GDM1 (cell line): ENCODE data around the gene TSPAN14.
A peak's percentile ranks its signal among the peaks of the same experiment; 100 is the strongest.
"Not testable (repeated sequence)": the region's sequence is repeated elsewhere in the genome, so short reads cannot be mapped to it uniquely, and the experiment has no call there.

Experiments
- DNase-seq: peaks from one replicate; lab custom pipeline; 2025; lab: John Stamatoyannopoulos, UW

Gene TSPAN14

DNA sequence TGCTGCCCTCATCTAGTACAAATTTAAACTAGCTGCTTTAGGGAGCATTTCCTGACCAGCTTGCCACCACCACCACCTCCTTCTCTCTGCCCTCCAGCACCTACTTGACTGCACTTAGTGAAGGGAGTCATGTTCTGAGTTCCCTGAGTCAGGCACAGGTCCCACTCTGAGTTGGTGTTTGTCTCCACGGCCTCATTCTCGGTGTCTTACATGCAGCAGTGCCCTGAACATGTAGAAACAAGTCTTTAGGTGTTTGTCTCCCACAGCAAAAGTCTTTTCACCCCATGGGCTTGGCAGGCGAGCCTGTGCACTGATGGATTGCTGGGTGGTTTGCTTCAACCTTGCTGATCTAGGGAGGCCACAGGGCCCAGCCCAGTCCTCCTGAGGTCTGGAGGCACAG is 16.9 kb downstream of the TSPAN14 start:
- no peak for DNase-seq

DNA sequence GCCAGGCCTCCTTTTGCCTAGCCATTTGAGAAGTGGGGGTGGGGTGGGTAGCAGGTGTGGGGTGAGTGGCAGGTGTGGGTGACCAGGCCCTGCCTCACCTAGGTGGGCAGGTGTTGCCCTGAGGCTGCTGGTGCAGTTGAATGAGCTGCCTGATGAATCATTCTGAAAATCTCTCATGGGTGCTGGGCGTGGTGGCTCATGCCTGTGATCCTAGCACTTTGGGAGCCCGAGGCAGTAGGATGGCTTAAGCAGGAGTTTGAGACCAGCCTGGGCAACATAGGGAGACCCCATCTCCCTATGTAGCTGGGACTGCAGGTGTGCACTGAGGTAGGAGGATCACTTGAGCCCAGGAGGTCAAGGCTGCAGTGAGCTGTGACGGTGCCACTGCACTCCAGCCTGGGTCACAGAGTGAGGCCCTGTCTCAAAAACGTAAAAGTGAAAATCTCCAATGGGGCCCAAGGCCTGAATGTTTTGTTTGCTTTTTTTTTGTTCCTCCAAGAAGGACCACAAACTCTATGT is 17.7 kb downstream of the TSPAN14 start:
- DNase-seq: no peak

DNA sequence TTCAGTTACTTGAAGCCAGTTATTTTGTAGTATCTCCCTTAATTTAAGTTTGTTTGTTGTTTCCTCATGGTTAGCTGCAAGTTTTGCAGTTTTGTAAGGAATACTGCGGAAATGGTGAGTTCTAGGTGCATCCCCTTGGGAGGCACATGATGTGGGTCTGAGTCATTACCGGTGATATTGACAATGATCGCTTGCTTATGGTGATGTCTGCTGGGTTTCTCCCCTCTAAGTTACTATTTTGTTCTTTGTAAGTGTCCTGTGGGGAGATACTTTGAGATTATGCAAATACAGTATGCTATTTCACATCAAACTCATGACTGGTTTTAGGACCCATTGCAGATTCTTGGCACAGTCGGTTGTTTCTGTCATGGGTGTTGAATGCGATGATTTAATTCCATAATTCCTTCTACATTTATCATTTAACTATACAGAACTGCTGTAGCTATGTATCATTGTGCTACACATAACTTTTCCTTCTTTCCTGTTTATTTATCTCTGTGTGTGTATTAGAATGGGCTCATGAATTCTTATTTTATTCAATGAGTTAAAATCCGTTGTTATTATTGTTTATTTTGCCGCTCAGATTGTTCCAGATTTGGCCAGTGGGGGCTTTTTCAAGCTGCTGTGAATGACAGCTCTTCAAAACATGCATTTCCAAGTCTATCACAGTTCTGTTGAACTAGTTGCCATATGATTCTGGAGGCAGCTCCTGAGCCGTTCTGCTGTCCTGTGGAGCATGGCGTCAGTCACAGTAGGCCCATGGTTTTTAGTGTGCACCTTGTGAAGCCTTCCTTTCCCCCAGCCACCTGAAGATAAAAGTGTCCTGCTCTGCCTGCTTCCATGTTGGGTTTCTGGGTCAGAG is 18.4 kb downstream of the TSPAN14 start:
- no peak for DNase-seq

DNA sequence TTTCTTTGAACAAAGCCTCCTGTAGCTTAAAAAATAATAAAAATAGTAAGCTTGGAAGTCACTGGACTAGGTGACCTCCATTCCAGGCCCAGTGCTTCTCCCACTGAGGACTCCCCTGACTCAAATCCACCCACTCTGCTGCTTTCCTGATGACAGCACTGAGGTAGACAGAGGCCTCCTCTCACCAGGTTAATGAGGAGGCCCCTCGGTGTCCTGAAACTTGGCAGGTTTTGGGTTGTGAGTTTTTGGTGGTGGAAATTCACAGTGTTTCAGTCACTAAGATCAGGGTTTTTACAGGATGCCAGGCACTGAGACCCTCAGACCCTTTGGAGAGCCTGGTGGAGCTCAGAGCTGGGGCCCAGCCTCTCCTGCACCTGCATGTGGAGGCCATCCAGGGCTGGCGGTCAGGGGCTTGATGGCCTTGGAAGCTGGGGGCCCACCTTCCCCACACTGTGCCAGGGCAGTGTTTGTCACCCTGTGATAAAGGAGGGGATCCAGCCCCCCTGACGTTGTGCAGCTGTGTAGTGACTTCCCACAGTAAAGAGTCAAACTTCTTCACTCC is 19.1 kb downstream of the TSPAN14 start:
- no peak for DNase-seq

DNA sequence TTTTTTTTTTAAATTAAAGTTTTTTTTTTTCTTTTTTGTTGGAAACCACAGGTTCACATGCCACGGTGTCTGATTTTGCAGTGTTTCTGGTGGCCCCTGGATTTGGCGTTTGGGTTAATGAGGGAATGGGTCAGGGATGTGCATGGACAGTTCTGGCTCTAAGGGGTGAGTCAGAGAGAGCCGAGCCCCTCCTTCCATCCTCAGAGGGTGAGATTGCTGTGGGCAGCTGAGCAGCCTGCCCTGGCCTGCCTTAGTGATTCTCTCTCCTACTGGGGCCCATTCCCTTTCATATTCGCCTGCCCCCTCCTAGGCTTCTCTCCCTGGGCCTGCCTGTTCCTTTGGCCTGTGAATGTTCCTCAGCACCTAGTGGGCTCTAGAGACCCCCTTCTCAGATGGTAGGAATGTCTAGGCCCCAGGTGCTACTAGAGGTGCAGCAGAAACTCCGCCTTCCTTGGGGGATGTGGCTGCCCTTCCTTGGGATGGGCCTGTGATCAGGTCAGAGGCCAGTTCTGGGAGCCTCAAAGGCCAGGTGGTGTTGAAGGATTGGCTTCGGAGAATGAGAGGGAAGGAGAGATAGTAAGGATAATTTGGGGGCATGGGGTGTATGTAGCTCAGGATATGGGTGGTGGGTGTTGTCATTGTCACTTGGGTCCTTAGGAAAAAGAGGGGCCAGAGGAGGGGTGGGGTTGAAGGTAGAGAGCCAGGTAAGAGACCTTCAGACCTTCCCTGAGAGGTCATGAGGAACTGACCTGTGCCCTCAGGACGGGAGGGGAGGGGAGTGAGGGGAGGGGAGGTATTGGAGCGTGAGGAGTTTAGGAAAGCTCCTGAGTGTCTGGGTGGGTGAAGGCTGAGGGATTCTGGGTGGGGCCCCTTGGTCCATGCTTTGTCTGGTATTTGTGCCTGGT is 19.8 kb downstream of the TSPAN14 start:
- DNase-seq: no peak

DNA sequence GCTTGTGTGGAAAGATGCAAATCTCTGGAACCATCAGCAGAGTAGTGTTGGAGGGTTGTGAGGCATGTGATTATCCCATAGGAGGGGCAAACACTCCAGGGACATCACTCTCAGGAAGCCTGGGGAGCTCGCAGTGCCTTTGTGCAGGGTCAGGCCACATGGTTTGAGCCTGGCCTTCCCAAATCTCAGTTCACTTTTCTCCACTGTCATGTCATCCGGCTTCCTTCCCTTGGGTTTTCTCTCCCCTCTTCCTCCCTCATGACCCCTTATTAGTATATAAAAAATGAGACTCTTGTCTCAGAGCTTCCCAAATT is 20.4 kb downstream of the TSPAN14 start:
- no peak for DNase-seq

DNA sequence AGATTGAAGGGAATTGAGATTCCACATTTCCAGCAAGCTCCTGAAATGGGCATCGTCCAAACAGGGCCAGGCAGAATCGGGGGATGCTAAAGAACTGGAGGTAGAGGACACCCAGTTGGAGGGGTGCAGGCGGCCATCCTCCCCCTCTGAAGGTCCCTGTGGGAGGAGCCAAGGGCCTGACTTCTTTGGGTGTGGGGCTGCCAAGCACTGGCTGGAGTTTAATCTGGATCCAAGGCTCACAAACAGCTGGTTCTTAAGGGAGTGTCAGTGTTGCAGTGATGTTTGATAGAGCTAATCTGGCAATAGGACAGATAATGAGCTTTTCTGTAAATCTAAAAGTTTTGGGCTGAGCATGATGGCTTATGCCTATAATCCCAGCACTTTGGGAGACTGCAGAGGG is 20.8 kb downstream of the TSPAN14 start:
- no peak for DNase-seq

DNA sequence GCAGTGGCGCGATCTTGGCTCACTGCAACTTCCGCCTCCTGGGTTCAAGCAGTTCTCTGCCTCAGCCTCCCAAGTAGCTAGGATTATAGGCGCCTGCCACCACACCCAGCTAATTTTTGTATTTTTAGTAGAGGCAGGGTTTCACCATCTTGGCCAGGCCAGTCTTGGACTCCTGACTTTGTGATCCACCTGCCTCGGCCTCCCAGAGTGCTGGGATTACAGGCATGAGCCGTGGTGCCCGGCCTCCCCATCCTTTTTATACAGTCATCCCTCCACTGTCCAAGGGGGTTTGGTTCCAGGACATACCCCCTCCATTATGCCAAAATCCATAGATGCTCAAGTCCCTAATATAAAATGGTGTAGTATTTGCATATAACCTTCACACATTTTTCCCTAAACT is 21.5 kb downstream of the TSPAN14 start:
- DNase-seq: not testable (repeated sequence)

DNA sequence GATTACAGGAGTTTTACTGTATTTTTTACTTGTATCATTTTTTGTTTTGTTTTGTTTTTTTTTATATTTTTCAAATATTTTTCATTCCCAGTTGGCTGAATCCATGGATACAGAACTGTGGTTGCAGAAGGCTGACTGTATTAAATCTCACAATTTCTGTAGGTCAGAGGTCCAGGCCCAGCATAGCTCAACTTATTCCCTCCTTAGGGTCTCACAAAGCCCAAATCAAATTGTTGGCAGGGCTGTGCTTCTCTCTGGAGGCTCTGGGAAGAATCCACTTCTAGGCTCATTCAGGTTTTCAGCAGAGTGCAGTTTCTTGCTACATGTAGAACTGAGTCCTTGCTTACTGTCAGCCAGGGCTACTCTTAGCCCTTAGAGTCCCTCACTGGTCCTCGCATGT is 22.6 kb downstream of the TSPAN14 start:
- DNase-seq: no peak

DNA sequence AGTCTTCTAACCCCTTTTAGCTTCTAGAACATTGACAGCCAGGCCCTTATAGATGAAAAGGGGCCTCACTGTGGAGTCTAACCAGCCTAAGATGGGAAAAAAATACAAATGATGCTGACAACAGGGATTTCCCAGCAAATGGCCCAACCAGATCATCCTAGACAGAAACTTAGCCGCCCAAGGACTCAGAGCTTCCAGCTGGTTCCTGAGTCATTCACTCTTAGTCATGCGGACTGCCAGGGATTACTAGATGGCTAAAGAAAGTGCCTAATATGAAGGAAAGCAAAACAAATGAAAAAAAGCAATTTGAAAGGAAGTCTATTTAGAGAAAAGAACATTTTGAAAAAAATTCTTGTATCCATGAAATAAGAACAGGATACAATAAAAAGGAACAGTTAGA is 23.7 kb downstream of the TSPAN14 start:
- no peak for DNase-seq

DNA sequence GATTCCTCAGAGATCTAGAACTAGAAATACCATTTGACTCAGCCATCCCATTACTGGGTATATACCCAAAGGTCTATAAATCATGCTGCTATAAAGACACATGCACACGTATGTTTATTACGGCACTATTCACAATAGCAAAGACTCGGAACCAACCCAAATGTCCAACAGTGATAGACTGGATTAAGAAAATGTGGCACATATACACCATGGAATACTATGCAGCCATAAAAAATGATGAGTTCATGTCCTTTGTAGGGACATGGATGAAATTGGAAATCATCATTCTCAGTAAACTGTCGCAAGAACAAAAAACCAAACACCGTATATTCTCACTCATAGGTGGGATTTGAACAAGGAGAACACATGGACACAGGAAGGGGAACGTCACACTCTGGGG is 26.3 kb downstream of the TSPAN14 start:
- not testable (repeated sequence) for DNase-seq

DNA sequence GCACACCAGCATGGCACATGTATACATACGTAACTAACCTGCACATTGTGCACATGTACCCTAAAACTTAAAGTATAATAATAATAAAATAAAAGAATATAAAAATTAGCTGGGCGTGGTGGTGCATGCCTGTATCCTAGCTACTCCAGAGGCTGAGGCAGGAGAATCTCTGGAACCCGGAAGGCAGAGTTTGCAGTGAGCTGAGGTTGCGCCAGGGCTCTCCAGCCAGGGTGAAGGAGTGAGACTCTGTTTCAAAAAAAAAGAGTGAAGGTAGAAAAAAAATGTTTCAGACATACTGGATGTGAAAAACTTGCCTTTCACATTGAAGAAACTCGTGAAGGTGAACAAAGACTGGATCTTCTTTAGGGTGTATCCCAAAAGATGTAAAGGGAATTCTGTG is 26.7 kb downstream of the TSPAN14 start:
- no peak for DNase-seq

DNA sequence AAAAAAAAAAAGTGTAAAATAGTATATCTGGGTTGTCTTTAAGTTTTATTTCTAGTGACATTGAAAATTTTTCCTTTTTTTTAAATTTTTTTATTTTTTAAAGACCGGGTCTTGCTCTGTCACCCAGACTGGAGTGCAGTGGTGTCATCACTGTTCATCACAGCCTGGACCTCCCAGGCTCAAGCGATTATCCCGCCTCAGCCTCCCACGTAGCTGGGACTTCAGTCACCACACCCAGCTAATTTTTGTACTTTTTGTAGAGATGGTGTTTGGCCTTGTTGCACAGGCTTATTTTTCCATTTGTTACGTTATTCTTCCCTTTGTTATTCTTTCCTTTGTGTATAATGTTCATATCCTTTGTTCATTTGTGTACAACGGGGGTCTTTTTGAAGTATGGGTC is 30.1 kb downstream of the TSPAN14 start:
- DNase-seq: no peak

DNA sequence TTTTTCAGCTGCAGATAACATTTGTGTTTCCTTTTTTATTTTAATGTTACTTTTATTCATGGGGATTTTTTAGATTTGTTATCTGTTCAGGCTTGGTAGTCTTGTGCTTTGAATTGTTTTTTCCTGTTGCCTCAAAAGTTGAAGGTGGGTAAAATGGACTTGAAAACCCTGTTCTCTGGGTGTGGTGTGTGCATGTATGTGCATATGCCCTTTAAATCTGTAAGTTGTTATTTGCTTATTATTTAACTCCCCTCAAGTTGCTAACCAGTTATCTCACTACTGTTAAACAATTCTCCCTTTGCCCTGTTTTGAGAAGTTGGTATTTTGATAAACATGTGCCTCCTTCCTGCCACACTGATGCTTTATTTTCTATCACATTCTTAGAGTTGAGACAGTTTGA is 30.6 kb downstream of the TSPAN14 start:
- no peak for DNase-seq

DNA sequence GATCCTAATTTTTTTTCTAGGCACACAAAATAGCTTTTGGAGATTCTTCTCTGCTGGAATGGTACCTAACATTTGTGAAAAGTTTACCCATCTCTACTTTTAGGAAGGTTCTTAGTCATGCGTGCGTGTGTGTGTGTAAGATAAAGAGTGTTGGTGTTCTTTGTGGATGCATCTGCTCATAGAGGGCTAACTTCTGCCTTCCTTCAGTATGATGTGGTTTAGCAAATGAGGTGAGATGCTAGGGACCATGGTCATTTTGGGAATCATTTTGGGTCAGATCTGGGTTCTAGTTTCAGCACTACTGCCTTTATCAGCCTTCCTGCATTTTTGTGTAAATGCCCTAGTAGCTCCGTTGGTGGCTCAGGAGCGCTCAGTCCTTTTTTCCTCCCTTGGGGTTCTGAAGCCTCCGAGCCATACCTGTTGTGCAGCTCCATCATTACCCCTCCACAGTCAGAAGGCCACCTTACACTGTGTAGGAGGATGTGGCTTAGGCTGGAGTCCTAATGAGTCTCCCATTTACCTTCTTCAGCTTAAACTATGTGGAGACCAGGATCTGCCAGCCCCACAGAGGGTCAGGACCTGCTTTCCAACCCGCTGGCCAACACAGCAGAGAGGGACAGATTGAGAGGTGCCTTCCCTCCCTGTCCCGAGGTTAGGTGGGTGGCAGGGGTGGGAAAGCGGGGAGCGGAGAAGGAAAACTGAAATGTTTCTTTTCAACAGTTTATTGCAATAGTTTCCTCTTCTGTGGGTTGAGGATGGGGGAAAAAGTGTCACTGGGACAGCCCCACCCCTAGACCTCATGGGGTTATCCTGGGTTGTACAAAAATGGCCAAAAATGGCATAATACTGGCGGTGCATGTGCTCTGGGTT is 31.2 kb downstream of the TSPAN14 start:
- no peak for DNase-seq

DNA sequence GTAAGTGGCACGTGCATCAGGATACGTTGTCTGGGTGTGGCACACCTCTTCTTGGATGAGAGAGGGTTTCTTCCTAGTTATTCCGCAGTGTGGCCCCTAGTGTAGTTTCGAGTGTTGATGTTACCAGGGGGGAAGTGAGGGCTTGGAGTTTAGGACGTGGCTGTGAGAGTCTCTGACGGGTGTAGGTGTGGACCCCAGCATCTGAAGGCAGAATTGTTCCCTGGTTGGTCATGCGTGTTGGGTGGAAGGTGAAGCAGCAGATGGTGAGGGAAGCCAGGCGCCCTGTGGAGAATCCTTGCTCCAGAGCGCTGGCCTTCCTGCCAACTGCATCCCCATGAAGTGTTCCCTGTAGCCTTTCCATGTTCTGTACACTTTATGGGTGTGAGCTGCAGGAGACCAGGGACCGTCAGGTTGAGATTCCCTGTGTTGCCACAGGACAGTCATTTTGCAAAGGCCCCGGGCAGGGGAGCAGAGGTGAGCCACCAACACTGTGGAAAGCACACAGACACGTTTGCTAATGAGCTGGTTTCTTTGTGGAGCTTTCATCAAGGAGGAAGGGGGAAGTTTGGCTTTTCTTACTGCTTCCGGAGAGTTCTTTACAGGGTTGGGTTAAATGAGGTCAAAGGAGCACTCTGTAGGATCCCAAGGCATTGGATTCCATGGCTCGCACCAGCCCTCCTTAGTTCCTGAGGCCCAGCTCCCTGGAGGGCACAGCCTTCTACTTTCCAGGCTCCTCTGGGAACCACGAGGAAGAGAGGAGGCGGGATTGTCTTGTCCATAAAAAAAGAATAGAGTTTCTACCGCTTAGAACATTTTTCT is 32.0 kb downstream of the TSPAN14 start:
- DNase-seq: peak; percentile 23

DNA sequence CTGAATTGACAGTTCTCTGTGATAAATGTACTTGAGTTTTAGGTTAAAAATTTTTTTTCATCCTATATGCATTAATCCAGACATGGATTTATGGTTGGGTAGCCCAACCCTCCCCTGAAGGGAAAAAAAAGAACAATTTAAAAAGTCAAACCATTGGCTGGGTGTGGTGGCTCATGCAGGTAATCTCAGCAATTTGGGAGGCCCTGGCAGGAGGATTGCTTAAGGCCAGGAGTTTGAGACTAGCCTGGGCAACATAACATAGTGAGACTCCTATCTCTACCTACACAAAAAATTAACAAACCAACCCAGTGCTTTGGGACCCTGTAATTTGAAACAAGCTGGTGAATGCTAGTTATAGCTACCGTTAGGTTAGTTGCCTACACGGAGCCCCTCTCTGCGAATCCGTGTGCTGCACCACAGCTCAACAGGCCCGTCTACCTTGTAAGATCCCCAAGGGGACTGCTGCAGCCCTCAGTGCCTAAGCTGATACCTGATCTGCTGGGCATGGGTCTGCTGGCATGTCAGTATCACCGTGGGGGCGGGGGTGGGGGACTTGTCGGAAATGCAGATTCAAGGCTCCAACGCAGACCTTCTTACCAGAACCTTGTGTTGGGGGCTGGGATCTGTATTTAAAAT is 32.8 kb downstream of the TSPAN14 start:
- DNase-seq: no peak

DNA sequence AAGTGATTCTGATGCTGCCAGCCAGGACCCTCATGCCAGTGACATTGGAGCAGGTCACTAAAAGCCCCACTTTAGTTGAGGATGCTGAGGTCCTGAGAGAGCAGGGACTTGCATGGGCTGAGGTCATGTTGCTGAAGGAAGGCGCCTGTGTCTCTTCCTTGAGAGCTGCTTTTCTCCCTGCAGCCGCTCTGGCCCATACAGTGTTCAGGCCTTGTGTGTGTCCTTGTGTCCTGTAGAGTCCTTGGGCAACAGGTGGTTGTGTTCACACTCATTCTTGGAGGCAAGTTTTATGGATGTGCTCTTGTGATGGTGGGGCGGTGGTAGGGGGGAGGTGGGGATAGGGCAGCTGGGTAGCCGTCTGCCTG is 33.3 kb downstream of the TSPAN14 start:
- DNase-seq: no peak

DNA sequence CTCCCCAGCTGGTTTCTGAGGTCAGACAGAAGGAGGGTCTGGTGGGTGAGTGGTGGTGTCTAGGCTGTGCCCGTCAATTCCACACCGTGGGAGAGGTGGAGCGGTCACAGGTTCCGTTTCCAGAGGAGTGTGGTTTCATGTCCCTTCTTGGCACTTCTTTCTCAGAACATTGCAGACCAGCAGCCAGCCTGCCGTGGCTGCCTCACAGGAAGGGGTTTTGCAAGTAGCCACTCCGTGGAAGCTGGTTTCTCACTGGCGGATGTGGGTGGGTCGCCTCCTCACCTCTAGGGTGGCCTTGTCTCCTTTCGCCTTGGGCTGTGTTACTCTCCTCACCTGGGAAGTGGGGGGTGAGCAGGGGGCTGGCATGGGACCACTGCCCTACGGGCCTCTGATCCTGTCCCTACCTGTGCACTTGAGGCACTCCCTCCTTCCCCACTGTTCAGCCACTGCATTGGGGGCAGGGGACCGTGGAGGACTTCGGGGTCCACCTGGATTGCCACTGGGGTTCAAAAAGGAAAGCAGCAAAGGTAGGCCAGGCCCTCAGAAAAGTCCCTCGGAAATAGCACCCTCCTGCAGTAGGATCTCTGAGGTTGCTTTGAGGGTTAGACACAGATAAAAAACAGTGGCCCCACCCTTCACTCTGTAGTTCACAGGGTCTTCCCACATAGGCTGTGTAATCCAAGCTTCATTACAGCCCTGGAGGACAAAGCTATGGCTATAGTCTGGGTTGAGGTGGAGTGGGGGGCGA is 33.9 kb downstream of the TSPAN14 start:
- DNase-seq: no peak
